Panc1 (cell line): ENCODE results near the gene TNFRSF25. TPM values are rescaled to one million over a fixed set of nuclear protein-coding genes. Genes with fewer than 3 reads are reported as not detected.

Experiments used
- ATAC-seq: fragments of 200-7000 bp; cut with Tn5 transposase; 2 replicates; pipeline ENCODE4 v1.9.1; 2020; ENCODE audit warnings: mild to moderate bottlenecking, moderate library complexity
- BruUV-seq: library from RNA; stranded (reverse); fragments of 400-500 nt; replicated peaks from 2 replicates; lab custom pipeline; 2021; lab: Mats Ljungman, UMichigan
- CTCF ChIA-PET: fragments of 300-600 bp; sonication (Branson Sonifier 250); formaldehyde crosslinking; loops from one replicate; lab custom pipeline; 2022; ENCODE audit warnings: antibody characterized with exemption; lab: Charles Lee
- POLR2A ChIA-PET: fragments of 300-600 bp; sonication (Branson Sonifier 250); formaldehyde crosslinking; loops from one replicate; lab custom pipeline; 2022; ENCODE audit warnings: antibody characterized with exemption; lab: Charles Lee
- DNase-seq: peaks from one replicate; pipeline ENCODE4 v3.0.0-alpha.2; 2010; ENCODE audit warnings: low read depth, low spot score
- H3K27ac ChIP-seq: 2 replicates; pipeline ENCODE4 v1.5.1; 2011; ENCODE audit warnings: mild to moderate bottlenecking, low read length, inconsistent platforms
- H3K27me3 ChIP-seq: fragments of 200-500 bp; sonication (Bioruptor generic); 2 replicates; pipeline ENCODE4 v1.6.0; 2014; ENCODE audit warnings: low read length, inconsistent platforms; ENCODE audit not compliant: control insufficient read depth, insufficient read depth
- H3K36me3 ChIP-seq: fragments of 200-500 bp; sonication (Bioruptor generic); 2 replicates; pipeline ENCODE4 v1.5.1; 2014; ENCODE audit warnings: inconsistent platforms, mild to moderate bottlenecking, low read length, moderate library complexity; ENCODE audit not compliant: control insufficient read depth, insufficient read depth
- H3K4me1 ChIP-seq: 2 replicates; pipeline ENCODE4 v1.5.1; 2011; ENCODE audit warnings: inconsistent platforms, mild to moderate bottlenecking, low read length, moderate library complexity; ENCODE audit not compliant: control insufficient read depth, insufficient read depth
- H3K4me3 ChIP-seq, 2 experiments: 2 replicates each; pipeline ENCODE4 v1.5.1; 2011 to 2012; ENCODE audit warnings: low read depth in 2 of 2, low read length in 2 of 2, mild to moderate bottlenecking in 2 of 2, inconsistent platforms in 1 of 2, moderate library complexity in 1 of 2
- H3K9me3 ChIP-seq: fragments of 200-500 bp; sonication (Bioruptor generic); 2 replicates; pipeline ENCODE4 v1.5.1; 2014; ENCODE audit warnings: low read depth, mild to moderate bottlenecking, inconsistent platforms, low read length, moderate library complexity; ENCODE audit not compliant: control insufficient read depth, insufficient read depth
- CTCF ChIP-seq: fragments of 450-650 bp; IDR thresholded peaks from 2 replicates; pipeline ENCODE4 v1.5.1; 2017; ENCODE audit warnings: mild to moderate bottlenecking
- POLR2AphosphoS5 ChIP-seq: IDR thresholded peaks from 2 replicates; pipeline ENCODE4 v1.6.1; 2012; ENCODE audit warnings: mild to moderate bottlenecking, low read depth, low read length, moderate library complexity
- REST ChIP-seq, 2 experiments: IDR thresholded peaks; 2 replicates each; pipeline ENCODE4 v1.6.1; 2011 to 2012; ENCODE audit warnings: low read depth in 2 of 2, control low read depth in 1 of 2, low read length in 1 of 2, mild to moderate bottlenecking in 1 of 2, moderate library complexity in 1 of 2; ENCODE audit not compliant: insufficient read depth in 1 of 2
- SIN3A ChIP-seq: IDR thresholded peaks from 2 replicates; pipeline ENCODE4 v1.6.1; 2012; ENCODE audit warnings: low read depth, mild to moderate bottlenecking, low read length, moderate library complexity, borderline replicate concordance; ENCODE audit not compliant: insufficient read depth
- TCF7L2 ChIP-seq: IDR thresholded peaks from 2 replicates; pipeline ENCODE4 v1.6.1; 2011; ENCODE audit warnings: mild to moderate bottlenecking, low read depth, low read length, inconsistent platforms
- in situ Hi-C: cut with HindIII; loops from 2 replicates; pipeline ENCODE4 v1.10.0; 2016; ENCODE audit warnings: low sequenced_read_pairs, low pct_unique_long_range_greater_than_20kb
- intact Hi-C: fragments of 100-400 bp; cut with micrococcal nuclease; formaldehyde crosslinking; loops from one replicate; pipeline ENCODE4 v1.10.0; 2022; ENCODE audit not compliant: unreplicated experiment
- total RNA-seq: library from RNA; stranded (reverse); gene quantifications from one replicate; pipeline ENCODE4 v1.2.1, GENCODE V29; 2021; ENCODE audit not compliant: unreplicated experiment

TNFRSF25 gene
- total RNA-seq, 1 experiment from 2014 or later = 7.0 TPM

GRCh38 chr1:6500544-6501278, 34.7 kb upstream of the TNFRSF25 start:
- H3K27me3 ChIP-seq = no peaks in the 10 kb centered on the region
- no peak for TF ChIP-seq TCF7L2
- no peak for TF ChIP-seq CTCF
- no peak for TF ChIP-seq REST (IDR thresholded peaks at IDR 0.05; ENCODE audit: insufficient read depth in 1 of 2, low read depth in 2 of 2, low read length in 1 of 2)
- no peak for TF ChIP-seq POLR2AphosphoS5
- TF ChIP-seq SIN3A = no peak
- H3K9me3 ChIP-seq = no peaks in the 10 kb centered on the region
- no peak overlapping the region for H3K4me3 ChIP-seq
- no peaks in the 10 kb centered on the region for H3K36me3 ChIP-seq
- BruUV-seq = no TSS peak
- ATAC-seq (no peak), DNase-seq (no peak)
- no peak overlapping the region for H3K27ac ChIP-seq
- POLR2A ChIA-PET = no interaction called here
- intact Hi-C loops (no loop called here), in situ Hi-C loops (no loop called here)
- CTCF ChIA-PET = interaction anchor here (0.6 to 0.7 kb wide), 3 partner anchors 11 to 23 kb away, joined by 3 read pairs; no protein-coding TSS in a partner anchor
- peaks cover 13% of the 10 kb centered on the region for H3K4me1 ChIP-seq

GRCh38 chr1:6499296-6499695, 33.3 kb upstream of the TNFRSF25 start:
- H3K4me1 ChIP-seq = peaks cover 13% of the 10 kb centered on the region
- POLR2A ChIA-PET = no interaction called here
- no TSS peak for BruUV-seq
- H3K27ac ChIP-seq = no peak overlapping the region
- ATAC-seq (no peak), DNase-seq (no peak)
- no peaks in the 10 kb centered on the region for H3K36me3 ChIP-seq
- in situ Hi-C loops (no loop called here), intact Hi-C loops (no loop called here)
- TF ChIP-seq TCF7L2 = no peak
- TF ChIP-seq REST (IDR thresholded peaks at IDR 0.05; ENCODE audit: insufficient read depth in 1 of 2, low read depth in 2 of 2, low read length in 1 of 2) = no peak
- no peak for TF ChIP-seq CTCF
- no peak for TF ChIP-seq SIN3A
- TF ChIP-seq POLR2AphosphoS5 = no peak
- CTCF ChIA-PET = interaction anchor here (2.1 kb wide), 1 partner anchor 10 kb away, joined by 8 read pairs; no protein-coding TSS in a partner anchor
- H3K4me3 ChIP-seq = no peak overlapping the region
- no peaks in the 10 kb centered on the region for H3K9me3 ChIP-seq
- no peaks in the 10 kb centered on the region for H3K27me3 ChIP-seq
